PFSK-1 (cell line): ENCODE data around the gene TRMT44.

ENCODE experiments used
- POLR2AphosphoS5 ChIP-seq: IDR thresholded peaks from 2 replicates; pipeline ENCODE4 v1.6.1; 2012; ENCODE audit warnings: low read depth, mild to moderate bottlenecking, control low read depth, low read length, moderate library complexity
- REST ChIP-seq, 2 experiments: IDR thresholded peaks; 2 replicates each; pipeline versions ENCODE4 v1.6.1 to v1.8.0; 2011 to 2012; ENCODE audit warnings: low read depth in 2 of 2, low read length in 2 of 2, control low read depth in 1 of 2, inconsistent platforms in 1 of 2, mild to moderate bottlenecking in 1 of 2, moderate library complexity in 1 of 2; ENCODE audit not compliant: insufficient read depth in 1 of 2

DNA sequence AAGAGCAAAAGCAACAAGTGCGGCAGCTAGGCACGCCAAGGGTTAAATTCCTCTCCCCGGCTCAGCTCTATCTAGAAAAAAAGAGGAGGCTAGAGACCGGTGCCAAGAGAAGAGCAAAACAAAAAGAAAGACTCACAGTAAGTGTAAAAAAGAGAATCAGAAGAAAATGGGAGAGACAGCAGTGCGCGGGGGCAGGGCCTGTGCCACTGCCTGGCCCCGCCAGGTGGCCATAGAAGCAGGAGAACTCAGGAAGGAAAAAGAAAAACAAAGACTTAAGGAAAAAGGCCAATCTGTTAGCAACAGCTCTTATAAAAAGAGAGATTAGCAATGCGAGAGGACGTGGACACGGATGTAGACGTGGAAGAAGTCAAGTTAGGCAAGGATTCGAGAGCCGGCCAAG is 3.3 kb upstream of the TRMT44 start:
- no peak for TF ChIP-seq REST (IDR thresholded peaks at IDR 0.05; ENCODE audit: insufficient read depth in 1 of 2, low read depth in 2 of 2, low read length in 2 of 2)
- TF ChIP-seq POLR2AphosphoS5: no peak
